ENCODE measurements around the gene KANSL1.
"Not testable (repeated sequence)": the region's sequence is repeated elsewhere in the genome, so short reads cannot be mapped to it uniquely, and the experiment has no call there.

Gene KANSL1

DNA sequence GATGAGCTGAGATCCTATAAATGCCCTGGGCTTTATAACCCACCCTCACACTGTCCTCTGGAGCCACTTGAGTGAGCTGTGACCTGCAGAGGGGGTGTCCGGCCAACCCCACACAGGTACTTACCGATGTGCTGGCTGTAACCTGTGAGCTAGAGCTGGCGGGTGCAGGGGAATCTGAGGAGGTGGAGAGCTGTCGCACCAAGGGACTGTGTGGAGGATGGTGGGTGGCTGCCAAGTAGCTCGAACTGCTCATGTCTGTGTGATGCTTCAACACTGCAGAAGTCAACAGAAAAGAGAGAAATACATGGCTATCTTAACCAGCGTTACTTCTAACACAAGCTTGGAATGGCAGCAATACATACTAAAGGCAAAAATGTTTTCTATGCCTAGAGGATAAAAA lies 154.8 kb downstream of the KANSL1 start:
- no peak for DNase-seq (ENCODE audit: low read depth, low spot score)

DNA sequence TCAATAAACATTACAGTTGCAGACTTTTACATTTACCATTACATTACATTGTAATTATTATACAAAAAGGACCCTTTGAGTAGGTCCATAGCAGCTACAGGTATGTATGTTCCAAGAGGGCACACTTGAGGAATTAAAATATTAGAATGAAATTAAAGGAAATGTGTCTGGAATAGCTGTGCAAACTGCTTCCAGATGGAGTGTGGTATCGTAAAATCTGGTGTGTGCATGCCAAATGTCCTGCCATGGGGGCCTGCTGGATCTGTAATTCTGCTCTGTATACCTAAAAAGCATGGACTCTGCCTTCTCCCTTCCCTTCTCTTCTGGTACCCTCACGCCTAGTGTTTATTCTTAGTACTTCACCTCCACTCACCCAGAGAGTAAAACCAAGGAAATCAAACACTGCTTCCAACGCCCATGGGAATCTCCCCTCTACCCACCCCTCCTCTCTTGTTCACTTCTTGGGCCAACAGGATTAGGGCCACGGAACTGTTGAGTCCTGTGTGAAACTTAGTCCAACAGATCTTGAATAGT lies 155.4 kb downstream of the KANSL1 start:
- DNase-seq (ENCODE audit: low read depth, low spot score) = no peak

DNA sequence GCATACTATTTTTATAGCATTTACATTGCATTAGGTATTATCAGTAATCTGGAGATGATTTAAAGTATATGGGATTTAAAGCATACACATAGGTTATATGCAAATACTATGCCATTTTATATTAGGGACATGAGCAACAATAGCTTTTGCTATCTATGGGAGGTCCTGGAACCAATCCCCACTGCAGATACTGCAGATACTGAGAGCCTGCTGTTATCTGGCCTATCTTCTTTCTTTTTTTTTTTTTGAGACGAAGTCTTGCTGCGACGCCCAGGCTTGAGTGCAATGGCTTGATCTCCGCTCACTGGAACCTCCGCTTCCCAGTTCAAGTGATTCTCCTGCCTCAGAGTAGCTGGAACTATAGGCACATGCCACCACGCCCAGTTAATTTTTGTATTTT lies 156.7 kb downstream of the KANSL1 start:
- no peak for DNase-seq (ENCODE audit: low read depth, low spot score)

DNA sequence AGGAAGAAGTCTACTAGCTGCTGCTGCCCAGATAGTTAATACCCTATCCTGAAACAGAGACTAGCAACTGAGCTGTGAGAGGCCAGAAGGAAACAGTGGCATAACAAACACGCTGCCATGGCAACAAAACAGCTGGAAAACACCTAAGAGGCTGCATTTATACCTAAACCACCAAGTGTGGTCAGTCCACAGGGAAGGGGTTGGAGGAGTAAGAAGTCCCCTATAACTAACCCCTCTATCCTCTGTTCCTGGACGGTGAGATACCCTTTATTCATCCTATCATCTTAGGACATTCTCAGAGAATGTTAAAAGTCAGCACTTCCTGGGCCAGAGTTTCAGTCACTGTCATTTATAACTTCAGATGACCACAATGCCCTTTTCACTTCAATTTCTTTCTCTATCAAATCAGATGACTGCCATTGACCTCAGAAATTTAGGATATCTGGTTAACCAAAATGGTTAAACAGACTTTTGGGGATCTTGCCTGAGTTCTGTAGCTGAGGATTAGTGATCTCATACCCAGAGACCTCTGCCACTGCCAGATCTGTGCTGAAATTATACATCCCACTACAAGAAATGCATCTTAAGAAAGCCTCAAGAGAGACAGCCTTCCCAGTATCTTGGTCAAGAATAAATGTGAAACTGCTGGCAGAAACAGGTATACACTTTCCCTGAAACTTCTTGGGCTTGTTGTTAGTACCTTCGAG lies 158.0 kb downstream of the KANSL1 start:
- DNase-seq (ENCODE audit: low read depth, low spot score) = no peak

DNA sequence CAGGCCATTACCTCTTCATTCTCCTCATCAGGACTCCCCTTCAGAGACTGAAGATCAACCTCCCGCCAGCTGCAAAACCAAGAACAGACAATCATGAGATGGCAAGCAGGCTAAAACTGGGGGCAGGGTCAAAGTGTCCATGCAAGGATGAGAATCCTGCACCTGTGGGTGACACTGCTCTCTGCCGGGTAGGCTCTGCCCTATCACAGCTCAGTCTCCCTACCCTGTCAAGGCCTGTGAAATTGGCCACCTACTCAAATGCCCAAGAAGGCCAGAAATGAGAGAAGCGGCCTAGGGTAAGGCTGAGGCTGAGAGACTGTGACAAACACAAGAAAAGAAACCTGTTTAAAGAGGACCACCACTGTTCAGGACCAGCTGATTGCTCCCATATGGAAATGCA lies 159.8 kb downstream of the KANSL1 start:
- no peak for DNase-seq (ENCODE audit: low read depth, low spot score)

DNA sequence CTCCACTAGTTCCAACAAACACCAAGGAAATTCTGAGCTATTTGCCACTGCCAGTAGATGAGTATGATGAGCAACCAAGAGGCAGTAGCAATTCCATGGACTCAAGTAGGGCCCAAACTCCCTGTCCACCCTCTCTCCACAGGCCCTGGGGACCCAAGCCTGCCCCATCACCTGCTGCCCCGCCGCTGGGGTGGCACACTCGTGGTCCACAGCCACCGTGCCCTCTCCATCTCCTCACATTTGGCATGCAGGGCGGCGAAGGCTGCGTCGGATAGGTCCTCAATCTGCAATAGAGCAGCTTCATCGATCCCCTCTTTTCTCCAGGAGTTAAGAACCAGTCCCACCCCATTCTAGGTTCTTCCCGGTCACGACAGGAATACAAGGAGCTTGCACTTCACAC lies 160.3 kb downstream of the KANSL1 start:
- no peak for DNase-seq (ENCODE audit: low read depth, low spot score)

DNA sequence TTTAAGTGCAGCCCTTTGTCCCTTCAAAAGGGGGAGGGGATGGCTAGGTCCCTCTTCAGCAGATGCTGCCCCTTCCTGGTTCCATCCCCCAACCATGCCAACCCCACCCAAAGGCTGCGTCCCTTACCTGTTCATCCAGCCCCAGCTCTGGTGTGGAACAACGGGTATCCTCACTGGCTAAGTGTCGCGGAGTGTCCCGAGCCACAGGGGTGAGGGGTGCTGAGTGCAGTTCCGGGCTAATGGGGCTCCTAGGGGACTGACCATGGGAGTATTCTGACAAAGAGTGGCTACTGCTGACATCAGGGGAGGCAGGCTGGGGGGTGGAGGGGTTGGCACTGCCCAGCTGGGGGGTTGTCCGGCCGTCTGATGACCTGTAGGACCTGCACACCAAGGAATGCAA lies 161.3 kb downstream of the KANSL1 start:
- no peak for DNase-seq (ENCODE audit: low read depth, low spot score)

DNA sequence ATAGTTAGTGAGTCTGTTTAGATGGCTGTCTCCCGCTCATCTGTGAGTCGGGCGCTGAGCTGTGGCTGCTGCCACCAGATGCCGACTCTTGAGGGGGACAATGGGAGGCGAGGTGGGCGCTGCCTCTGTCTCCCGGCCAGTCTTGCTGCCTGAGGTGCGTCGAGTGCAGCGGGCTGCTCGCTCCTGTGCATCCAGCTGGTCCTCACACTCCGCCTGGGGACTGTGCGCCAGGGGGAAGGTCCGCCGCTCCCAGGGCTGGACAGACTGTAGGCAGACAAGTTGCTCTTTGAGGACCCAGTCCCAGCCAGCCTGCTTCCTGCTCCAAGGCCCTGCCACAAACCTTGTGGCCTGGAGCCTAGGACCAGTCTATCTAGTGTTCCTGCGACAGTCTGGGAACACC lies 161.8 kb downstream of the KANSL1 start:
- DNase-seq (ENCODE audit: low read depth, low spot score) = no peak

DNA sequence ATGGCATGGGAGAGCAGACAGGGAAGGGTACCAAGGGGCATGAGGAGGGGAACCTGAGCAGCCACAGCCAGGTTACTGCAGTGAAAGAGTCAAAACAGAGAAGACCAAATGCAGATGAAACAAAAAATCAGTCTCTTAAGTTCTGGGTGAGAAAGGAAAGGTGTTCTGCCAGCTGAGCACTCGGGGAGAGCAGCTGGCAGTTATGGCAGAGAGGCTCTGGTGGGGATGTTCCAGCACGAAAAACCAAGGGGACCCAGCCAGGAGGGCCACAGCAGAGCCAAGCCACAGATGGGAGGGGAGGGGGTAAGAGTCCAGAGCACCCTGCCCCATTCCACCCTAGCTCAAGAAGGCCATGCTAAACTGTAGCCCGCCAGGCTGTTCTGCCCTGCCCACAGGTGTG lies 162.5 kb downstream of the KANSL1 start:
- no peak for DNase-seq (ENCODE audit: low read depth, low spot score)

DNA sequence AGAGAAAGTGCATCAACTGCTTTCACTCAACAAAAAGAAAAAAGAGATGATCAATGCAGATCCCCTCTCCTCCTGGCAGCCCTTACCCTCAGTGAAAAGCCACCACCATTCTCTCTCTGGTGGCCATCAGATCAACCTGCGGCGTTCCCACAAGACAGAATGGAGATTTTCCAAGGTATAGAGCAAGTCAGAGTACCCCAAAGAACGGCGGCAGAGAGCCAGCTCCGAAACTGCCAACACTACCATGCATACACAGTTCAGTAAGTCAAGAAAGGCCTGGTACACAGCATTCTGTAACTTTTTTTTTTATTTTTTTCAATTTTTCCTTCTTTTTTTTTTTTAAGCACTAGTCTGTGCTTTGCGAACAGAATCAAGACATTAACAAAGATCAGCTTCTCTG lies 163.6 kb downstream of the KANSL1 start:
- no peak for DNase-seq (ENCODE audit: low read depth, low spot score)

DNA sequence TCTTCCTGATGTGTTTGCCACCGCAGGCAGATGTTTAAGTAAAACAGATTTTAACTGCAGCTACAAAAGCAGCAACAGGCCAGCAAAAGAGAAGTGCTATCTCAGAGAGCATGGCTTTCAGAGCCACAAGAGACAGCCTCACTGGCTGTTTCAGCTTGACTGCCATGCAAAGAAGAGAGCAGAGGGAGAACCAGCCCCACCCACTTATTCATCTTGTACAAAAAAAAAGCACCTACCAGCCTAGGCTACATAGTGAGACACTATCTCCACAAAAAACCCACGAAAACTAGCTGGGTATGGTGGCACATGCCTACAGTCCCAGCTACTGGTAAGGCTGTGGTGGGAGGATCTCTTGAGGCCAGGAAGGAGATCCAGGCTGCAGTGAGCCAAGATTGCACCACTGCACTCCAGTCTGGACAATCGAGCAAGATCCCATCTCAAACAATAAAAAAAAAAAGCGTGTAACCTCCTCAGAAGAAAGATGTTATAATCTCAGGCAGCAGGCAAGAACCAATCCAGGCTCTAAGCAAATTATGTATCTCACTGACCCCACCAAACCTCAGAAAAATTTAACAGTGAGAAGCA lies 164.2 kb downstream of the KANSL1 start:
- no peak for DNase-seq (ENCODE audit: low read depth, low spot score)

DNA sequence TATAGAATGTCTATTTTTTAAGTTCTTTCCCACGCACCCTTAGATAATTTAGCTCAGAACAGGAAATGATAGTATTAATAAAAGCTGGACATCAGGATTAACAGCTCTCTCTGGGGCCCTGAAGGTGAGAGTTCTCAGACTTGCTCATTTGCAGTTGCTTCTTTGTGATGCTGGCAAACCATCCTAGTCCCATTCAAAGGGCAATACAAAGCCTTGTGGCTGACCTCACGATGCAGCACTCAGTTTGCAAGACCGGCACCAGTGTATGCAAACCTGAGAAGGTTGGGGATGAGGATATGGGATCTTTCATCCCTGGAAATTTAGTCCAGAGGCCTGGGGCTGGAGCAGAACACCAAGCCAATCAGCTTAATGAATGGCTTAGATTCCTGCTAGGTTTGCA lies 164.9 kb downstream of the KANSL1 start:
- no peak for DNase-seq (ENCODE audit: low read depth, low spot score)

DNA sequence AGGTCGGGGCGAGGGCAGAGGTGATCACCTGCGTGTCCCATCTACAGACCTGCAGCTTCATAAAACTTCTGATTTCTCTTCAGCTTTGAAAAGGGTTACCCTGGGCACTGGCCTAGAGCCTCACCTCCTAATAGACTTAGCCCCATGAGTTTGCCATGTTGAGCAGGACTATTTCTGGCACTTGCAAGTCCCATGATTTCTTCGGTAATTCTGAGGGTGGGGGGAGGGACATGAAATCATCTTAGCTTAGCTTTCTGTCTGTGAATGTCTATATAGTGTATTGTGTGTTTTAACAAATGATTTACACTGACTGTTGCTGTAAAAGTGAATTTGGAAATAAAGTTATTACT lies 165.3 kb downstream of the KANSL1 start:
- DNase-seq (ENCODE audit: low read depth, low spot score) = no peak

DNA sequence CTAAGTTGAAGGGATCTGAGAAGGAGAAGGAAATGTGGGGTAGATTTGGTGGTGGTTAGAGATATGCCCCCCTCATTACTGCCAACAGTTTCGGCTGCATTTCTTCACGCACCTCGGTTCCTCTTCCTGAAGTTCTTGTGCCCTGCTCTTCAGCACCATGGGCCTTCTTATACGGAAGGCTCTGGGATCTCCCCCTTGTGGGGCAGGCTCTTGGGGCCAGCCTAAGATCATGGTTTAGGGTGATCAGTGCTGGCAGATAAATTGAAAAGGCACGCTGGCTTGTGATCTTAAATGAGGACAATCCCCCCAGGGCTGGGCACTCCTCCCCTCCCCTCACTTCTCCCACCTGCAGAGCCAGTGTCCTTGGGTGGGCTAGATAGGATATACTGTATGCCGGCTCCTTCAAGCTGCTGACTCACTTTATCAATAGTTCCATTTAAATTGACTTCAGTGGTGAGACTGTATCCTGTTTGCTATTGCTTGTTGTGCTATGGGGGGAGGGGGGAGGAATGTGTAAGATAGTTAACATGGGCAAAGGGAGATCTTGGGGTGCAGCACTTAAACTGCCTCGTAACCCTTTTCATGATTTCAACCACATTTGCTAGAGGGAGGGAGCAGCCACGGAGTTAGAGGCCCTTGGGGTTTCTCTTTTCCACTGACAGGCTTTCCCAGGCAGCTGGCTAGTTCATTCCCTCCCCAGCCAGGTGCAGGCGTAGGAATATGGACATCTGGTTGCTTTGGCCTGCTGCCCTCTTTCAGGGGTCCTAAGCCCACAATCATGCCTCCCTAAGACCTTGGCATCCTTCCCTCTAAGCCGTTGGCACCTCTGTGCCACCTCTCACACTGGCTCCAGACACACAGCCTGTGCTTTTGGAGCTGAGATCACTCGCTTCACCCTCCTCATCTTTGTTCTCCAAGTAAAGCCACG lies 165.9 kb downstream of the KANSL1 start:
- DNase-seq (ENCODE audit: low read depth, low spot score) = no peak

DNA sequence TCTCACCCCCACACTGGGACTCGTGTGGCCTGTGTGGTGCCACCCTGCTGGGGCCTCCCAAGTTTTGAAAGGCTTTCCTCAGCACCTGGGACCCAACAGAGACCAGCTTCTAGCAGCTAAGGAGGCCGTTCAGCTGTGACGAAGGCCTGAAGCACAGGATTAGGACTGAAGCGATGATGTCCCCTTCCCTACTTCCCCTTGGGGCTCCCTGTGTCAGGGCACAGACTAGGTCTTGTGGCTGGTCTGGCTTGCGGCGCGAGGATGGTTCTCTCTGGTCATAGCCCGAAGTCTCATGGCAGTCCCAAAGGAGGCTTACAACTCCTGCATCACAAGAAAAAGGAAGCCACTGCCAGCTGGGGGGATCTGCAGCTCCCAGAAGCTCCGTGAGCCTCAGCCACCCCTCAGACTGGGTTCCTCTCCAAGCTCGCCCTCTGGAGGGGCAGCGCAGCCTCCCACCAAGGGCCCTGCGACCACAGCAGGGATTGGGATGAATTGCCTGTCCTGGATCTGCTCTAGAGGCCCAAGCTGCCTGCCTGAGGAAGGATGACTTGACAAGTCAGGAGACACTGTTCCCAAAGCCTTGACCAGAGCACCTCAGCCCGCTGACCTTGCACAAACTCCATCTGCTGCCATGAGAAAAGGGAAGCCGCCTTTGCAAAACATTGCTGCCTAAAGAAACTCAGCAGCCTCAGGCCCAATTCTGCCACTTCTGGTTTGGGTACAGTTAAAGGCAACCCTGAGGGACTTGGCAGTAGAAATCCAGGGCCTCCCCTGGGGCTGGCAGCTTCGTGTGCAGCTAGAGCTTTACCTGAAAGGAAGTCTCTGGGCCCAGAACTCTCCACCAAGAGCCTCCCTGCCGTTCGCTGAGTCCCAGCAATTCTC lies 166.8 kb downstream of the KANSL1 start:
- DNase-seq (ENCODE audit: low read depth, low spot score) = no peak

DNA sequence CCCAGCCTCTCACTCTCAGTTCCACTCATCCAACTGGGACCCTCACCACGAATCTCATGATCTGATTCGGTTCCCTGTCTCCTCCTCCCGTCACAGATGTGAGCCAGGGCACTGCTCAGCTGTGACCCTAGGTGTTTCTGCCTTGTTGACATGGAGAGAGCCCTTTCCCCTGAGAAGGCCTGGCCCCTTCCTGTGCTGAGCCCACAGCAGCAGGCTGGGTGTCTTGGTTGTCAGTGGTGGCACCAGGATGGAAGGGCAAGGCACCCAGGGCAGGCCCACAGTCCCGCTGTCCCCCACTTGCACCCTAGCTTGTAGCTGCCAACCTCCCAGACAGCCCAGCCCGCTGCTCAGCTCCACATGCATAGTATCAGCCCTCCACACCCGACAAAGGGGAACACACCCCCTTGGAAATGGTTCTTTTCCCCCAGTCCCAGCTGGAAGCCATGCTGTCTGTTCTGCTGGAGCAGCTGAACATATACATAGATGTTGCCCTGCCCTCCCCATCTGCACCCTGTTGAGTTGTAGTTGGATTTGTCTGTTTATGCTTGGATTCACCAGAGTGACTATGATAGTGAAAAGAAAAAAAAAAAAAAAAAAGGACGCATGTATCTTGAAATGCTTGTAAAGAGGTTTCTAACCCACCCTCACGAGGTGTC lies 167.6 kb downstream of the KANSL1 start:
- no peak for DNase-seq (ENCODE audit: low read depth, low spot score)

DNA sequence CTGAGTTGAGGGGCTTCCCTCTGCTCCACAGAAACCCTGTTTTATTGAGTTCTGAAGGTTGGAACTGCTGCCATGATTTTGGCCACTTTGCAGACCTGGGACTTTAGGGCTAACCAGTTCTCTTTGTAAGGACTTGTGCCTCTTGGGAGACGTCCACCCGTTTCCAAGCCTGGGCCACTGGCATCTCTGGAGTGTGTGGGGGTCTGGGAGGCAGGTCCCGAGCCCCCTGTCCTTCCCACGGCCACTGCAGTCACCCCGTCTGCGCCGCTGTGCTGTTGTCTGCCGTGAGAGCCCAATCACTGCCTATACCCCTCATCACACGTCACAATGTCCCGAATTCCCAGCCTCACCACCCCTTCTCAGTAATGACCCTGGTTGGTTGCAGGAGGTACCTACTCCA lies 168.2 kb downstream of the KANSL1 start:
- DNase-seq (ENCODE audit: low read depth, low spot score) = no peak

DNA sequence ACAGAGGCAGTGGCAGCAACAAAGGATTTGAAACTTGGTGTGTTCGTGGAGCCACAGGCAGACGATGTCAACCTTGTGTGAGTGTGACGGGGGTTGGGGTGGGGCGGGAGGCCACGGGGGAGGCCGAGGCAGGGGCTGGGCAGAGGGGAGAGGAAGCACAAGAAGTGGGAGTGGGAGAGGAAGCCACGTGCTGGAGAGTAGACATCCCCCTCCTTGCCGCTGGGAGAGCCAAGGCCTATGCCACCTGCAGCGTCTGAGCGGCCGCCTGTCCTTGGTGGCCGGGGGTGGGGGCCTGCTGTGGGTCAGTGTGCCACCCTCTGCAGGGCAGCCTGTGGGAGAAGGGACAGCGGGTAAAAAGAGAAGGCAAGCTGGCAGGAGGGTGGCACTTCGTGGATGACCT lies 168.6 kb downstream of the KANSL1 start:
- no peak for DNase-seq (ENCODE audit: low read depth, low spot score)

DNA sequence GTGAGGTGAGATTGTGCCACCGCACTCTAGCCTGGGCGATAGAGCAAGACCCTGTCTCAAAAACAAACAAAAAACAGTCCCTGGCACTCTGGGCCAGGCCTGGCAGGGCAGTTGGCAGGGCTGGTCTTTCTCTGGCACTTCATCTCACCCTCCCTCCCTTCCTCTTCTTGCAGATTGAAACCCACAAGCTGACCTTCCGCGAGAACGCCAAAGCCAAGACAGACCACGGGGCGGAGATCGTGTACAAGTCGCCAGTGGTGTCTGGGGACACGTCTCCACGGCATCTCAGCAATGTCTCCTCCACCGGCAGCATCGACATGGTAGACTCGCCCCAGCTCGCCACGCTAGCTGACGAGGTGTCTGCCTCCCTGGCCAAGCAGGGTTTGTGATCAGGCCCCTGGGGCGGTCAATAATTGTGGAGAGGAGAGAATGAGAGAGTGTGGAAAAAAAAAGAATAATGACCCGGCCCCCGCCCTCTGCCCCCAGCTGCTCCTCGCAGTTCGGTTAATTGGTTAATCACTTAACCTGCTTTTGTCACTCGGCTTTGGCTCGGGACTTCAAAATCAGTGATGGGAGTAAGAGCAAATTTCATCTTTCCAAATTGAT lies 169.3 kb downstream of the KANSL1 start:
- no peak for DNase-seq (ENCODE audit: low read depth, low spot score)

DNA sequence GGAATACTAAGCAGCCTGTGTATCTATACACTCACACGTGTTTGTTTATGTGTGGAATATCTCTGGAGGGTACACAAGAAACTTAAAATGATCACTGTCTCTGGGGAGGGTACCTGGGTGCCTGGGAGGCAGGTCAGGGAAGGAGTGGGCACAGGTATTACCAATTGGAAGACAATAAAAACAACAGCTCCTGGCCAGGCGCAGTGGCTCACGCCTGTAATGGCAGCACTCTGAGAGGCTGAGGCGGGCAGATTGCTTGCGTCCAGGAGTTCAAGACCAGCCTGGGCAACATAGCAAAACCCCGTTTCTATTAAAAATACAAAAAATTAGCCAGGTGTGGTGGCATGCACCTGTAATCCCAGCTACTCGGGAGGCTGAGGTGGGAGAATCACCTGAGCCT lies 169.9 kb downstream of the KANSL1 start:
- not testable (repeated sequence) for DNase-seq (ENCODE audit: low read depth, low spot score)

DNA sequence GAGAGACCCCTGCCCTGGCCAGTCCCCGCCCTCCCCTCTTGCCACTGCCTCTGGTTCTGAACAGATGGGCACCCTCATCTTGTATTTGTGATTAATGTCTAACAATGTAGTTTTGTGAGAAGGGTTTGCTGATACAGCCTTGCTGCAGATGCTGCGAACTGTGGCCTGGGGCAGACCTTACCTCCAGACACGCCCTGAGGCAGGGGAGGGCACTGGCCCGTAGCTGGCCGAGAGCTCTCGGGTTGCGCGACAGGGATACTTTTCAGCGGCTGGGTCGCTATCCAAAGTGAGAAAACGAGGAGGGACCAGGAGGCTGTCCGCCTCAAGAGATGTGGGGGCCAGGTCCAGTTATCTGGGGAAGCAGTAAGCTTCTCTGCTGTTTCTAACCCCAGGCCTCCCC lies 172.2 kb downstream of the KANSL1 start:
- no peak for DNase-seq (ENCODE audit: low read depth, low spot score)
